ENCODE data around the gene COL13A1.

Gene COL13A1

GRCh38 chr10:70007116-70007820, 205.6 kb downstream of the COL13A1 start:
- H3K4me1 ChIP-seq: no peaks in the 10 kb centered on the region
- no peak overlapping the region for H3K4me3 ChIP-seq
- no peak overlapping the region for H3K27ac ChIP-seq
- no peaks in the 10 kb centered on the region for H3K9me3 ChIP-seq
- H3K36me3 ChIP-seq: no peaks in the 10 kb centered on the region
- no peak for DNase-seq
- H3K27me3 ChIP-seq: no peaks in the 10 kb centered on the region
- intact Hi-C loops (cut with DNase I; ENCODE audit: low total_unique reads): no loop called here
- TF ChIP-seq CTCF (IDR thresholded peaks at IDR 0.05): no peak

Data from tibial artery (tissue), 4 donors.